T47D (cell line): ENCODE measurements around the gene CLEC2A.
"Not testable (repeated sequence)": the region's sequence is repeated elsewhere in the genome, so short reads cannot be mapped to it uniquely, and the experiment has no call there.

Source experiments
- DNase-seq, 2 experiments: peaks; one replicate each; pipeline versions ENCODE4 v3.0.0 to v3.0.0-alpha.2; 2011 to 2012; ENCODE audit warnings: low read depth in 1 of 2, low spot score in 1 of 2
- JUND ChIP-seq: IDR thresholded peaks from 2 replicates; pipeline ENCODE4 v1.6.1; 2012; ENCODE audit warnings: low read depth
- in situ Hi-C: cut with HindIII; loops from 2 replicates; pipeline ENCODE4 v1.10.0; 2016; ENCODE audit warnings: low sequenced_read_pairs, low pct_unique_long_range_greater_than_20kb

Gene CLEC2A, protein sequence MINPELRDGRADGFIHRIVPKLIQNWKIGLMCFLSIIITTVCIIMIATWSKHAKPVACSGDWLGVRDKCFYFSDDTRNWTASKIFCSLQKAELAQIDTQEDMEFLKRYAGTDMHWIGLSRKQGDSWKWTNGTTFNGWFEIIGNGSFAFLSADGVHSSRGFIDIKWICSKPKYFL

DNA sequence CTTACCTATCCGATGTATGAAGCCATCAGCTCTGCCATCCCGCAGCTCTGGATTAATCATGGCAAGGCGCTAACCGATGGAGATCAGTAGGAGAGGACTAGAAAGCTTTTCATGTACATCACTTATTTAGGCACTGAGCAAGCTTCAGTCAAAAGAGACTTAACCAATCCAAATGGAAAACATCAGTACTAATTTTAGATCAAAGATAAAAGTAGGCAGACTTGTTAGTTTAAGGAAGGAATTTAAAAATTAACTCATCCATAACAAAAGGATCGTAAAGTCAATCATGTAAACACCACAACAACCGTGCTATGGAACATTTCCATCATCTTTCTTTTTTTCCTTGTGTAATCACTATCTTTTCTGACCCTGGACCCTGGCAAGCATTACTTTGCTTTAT is at the start of gene CLEC2A:
TSS of gene CLEC2A (minus strand) at position 101 of the 400 bp plus-strand sequence. CDS start at position 60, 41 bp downstream.
- no peak for DNase-seq
- TF ChIP-seq JUND: no peak
- in situ Hi-C loops: no loop called here

DNA sequence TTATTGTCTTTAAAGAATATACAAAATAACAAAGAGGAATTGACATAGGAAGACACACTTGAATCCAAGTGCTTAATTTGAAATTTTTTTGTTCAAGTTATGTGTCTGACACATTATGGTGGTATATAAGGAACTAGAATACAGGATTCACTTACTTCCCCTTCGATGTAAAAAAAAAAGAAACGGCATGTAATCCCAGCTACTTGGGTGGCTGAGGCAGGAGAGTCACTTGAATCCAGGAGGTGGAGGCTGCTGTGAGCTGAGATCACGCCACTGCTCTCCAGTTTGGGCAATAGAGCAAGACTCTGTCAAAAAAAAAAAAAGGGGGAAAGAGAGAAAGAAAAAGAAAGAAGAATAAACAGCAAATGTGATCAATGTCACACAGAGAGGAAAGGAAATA is 48.0 kb upstream of the CLEC2A start:
- no peak for TF ChIP-seq JUND
- in situ Hi-C loops: no loop called here
- DNase-seq: no peak

DNA sequence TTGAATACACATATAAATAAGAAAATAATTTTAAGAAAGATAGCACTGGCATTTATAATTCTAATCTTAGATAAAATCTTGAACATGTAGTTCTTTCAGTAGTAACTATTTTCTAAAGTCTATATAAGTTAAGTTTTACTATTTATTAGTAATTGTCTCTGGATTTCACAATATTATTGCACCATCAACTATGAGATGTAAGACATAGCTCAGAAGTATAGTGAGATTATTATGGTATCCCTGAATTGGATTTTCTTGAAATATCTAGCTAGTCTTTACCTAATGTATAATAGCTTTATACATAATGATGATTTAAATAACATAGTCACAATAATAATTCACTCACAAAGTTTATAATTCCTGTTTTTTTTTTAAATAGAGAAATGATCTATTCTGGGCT is 45.7 kb upstream of the CLEC2A start:
- no peak for TF ChIP-seq JUND
- in situ Hi-C loops: no loop called here
- DNase-seq: no peak

DNA sequence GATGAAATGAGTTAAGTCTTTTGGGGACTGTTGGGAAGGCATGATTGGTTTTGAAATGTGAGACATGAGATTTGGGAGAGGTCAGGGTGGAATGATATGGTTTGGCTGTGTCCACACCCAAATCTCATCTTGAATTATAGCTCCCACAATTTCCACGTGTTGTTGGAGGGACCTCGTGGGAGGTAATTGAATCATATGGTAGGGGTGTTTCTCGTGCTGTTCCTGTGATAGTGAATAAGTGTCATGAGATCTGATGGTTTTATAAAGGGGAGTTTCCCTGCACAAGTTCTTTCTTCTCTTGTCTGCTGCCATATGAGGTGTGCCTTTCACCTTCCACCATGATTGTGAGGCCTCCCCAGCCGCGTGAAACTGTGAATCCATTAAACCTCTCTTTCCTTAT is 44.5 kb upstream of the CLEC2A start:
- DNase-seq, in situ Hi-C loops: not testable (repeated sequence)

DNA sequence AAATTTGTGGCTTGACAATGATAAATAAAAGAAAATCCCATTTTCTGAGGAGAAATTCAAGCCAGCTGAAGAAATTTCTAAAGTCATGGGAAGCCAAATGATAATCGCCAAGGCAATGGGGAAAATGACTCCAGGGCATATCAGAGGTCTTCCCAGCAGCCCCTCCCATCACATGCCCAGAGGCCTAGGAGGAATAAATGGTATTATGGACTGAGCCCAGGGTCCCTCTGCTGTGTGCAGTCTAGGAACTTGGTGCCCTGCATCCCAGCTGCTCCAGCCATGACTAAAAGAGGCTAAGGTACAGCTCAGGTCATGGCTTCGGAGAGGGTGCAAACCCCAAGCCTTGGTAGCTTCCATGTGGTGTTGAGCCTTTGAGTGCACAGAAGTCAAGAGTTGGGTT is 43.4 kb upstream of the CLEC2A start:
- no peak for DNase-seq
- in situ Hi-C loops: no loop called here
- TF ChIP-seq JUND: no peak

DNA sequence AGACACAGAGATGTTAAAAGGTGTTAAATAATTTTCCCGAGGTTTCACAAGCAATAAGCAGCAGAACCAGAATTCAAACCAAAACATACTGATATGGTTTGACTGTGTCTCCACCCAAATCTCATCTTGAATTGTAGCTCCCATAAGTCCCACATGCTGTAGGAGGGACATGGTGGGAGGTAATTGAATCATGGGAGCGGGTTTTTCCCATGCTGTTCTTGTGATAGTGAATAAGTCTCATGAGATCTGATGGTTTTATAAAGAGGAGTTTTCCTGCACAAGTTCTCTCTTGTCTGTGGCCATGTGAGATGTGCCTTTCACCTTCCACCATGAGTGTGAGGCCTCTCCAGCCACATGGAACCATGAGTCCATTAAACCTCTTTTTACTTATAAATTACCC is 42.6 kb upstream of the CLEC2A start:
- in situ Hi-C loops, DNase-seq: not testable (repeated sequence)

DNA sequence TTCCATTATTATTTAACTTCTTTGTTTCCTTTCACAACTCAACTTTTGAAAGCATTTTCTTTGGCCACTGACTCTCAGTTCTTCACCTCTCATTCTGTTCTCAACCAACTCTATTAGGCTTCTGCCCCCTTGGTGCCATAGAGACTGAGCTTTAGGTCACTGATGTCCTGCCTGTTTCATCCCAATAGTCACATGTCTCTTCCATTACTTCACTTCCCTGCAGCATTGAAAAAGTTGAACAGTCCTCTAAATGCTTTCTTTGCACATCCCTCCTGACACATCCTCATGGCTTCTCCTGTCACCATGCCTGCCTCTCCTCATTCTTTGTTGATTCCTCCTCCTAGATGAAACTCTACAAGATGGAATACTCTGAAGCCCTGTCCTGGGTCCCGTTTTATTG is 41.8 kb upstream of the CLEC2A start:
- no peak for TF ChIP-seq JUND

DNA sequence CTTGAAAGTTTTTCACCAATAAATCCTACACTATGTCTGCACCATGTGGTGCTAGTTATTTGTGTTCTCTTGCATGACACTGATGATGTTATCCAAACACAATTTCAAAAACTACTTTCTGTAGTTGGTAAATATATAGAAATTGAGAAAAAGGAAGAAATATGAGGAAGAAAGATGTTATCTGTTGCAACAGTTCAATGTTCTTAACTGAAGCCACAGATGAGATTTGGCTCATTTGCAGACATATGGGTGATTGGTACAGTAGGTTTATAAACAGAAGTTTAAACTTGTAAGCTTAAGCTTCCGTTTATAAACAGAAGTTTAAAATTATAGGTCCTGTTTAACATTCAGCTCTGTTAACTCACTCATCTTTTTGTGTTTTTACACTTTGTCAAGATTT is 39.0 kb upstream of the CLEC2A start, which contains the start of gene CLEC12A:
TSS of gene CLEC12A (plus strand) at position 229 of the 400 bp plus-strand sequence. CDS start 188 bp downstream, outside the sequence.
- in situ Hi-C loops: no loop called here
- TF ChIP-seq JUND: no peak
- DNase-seq: no peak

More for the DNA sequence above, 41.8 kb upstream of the CLEC2A start:
- no peak for DNase-seq
- in situ Hi-C loops: no loop called here

DNA sequence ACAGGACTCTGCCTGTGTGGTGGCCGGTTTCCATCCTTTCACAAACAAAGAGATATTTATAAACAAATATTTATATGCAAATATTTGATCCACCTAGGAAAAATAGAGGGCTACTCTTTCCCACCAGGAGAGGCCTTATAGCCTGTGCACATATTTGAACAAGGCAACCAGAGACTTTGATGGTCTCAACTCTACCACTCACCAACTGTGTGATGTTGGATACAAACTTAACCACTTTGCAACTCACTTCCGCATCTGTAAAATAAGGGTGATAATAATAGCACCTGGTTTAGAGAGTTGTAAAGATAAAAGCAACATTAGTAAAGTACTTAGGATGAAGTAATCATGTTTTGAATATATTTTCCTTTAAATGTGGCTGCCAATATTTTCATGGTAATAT is 37.5 kb upstream of the CLEC2A start:
- no peak for TF ChIP-seq JUND
- DNase-seq: no peak
- in situ Hi-C loops: no loop called here

DNA sequence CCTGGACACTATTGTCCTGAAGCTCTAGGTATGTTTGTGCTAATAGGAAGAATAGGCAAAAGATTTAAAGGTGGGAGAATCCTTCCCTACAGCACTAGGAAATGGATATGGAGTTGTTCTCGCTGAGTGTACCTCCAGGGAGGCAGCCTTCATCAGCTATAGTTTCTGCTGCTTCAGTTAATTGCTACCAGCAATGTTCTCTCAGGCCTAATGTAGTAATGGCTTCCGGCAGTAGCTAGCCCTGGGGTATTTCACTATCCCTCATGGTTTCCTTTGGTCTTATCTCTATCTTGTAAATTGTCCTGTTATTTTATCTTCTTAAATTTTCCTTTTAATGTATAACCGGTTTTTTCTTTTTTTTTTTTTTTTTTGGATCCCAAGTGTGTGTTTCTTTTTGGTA is 29.7 kb upstream of the CLEC2A start:
- in situ Hi-C loops: no loop called here
- no peak for TF ChIP-seq JUND
- DNase-seq: no peak

DNA sequence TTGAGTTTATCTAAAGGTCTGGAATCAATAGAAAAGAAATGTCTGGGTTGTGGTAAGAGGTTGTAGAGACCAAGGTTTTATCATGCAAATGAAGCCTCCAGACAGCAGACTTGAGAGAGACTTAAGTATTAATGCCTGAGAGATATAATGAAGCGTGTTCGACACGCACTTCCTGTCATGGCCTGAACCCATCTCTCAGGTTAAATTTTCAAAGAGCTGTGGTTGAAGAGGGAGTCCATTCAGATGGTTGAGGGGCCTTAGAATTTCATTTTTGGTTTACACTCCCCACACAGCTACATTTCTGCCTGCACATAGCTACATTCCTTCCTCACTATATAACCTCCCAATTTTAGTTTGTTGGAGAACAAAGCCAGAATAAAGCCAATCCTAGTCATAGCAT is 28.9 kb upstream of the CLEC2A start:
- no peak for TF ChIP-seq JUND
- in situ Hi-C loops: no loop called here
- DNase-seq: no peak

DNA sequence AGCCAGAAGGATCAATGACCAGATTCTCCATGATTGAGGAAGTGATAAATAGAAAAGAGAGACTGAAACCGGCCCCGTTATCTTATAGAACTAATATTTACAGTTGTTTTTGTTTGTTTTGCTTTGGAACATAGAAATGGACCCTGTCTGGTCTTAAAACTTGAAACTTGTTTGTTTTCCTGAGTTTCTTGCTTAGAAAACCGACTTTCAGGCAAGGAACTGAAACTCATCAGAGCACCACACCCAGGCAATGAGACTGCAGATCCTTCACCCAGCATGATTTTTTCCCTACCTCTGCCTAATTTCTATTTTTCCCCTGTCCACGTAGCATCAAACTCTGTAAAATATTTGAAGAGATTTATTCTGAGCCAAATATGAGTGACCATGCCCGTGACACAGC is 28.4 kb upstream of the CLEC2A start:
- in situ Hi-C loops: no loop called here
- no peak for DNase-seq
- no peak for TF ChIP-seq JUND

DNA sequence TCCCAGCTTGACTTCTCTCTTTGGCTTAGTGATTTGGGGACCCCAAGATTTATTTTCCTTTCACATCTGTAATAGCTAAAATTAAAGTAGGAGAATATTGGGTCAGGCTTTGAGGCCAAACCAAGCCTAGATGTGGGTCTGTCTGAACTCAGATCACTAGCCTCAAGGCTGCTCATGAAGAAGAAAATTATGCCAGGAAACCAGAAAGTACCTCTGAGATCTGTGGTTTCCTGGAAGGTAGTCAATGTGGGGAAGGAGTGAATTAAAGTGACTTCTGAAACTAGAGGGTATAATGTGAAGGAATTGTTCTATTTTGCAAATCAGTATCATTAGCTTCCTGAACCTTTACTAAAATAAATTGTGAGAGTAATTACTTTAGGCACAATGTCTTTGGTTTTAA is 25.7 kb upstream of the CLEC2A start:
- in situ Hi-C loops: no loop called here
- DNase-seq: no peak
- TF ChIP-seq JUND: no peak

DNA sequence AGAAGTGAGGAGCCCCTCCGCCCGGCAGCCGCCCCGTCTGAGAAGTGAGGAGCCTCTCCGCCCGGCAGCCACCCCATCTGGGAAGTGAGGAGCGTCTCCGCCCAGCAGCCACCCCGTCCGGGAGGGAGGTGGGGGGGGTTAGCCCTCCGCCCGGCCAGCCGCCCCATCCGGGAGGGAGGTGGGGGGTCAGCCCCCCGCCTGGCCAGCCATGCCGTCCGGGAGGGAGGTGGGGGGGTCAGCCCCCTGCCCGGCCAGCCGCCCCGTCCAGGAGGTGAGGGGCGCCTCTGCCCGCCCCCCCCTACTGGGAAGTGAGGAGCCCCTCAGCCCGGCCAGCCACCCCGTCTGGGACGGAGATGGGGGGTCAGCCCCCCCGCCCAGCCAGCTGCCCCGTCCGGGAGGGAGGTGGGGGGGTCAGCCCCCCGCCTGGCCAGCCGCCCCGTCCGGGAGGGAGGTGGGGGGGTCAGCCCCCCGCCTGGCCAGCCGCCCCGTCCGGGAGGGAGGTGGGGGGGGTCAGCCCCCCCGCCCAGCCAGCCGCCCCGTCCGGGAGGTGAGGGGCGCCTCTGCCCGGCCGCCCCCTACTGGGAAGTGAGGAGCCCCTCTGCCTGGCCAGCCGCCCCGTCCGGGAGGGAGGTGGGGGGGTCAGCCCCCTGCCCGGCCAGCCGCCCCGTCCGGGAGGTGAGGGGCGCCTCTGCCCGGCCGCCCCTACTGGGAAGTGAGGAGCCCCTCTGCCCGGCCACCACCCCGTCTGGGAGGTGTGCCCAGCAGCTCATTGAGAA is 21.0 kb upstream of the CLEC2A start:
- in situ Hi-C loops, DNase-seq: not testable (repeated sequence)
